Muscle layer of colon (tissue), 2 donors: Measurements from ENCODE around the gene KRTAP26-1.

Experiments
- H3K27ac ChIP-seq: one replicate; pipeline ENCODE4 v1.7.0; 2013; ENCODE audit warnings: low read depth, mild to moderate bottlenecking, low read length, moderate library complexity
- H3K27me3 ChIP-seq, 2 donors: one replicate each; pipeline ENCODE4 v1.7.0; 2013; ENCODE audit warnings: low read length in 2 of 2, mild to moderate bottlenecking in 2 of 2; ENCODE audit not compliant: insufficient read depth in 2 of 2, control insufficient read depth in 1 of 2
- H3K36me3 ChIP-seq: one replicate; pipeline ENCODE4 v1.7.0; 2013; ENCODE audit warnings: mild to moderate bottlenecking, low read length; ENCODE audit not compliant: insufficient read depth
- H3K4me1 ChIP-seq: one replicate; pipeline ENCODE4 v1.7.0; 2013; ENCODE audit warnings: mild to moderate bottlenecking, low read length; ENCODE audit not compliant: insufficient read depth
- H3K4me3 ChIP-seq, 2 donors: one replicate each; pipeline ENCODE4 v1.7.0; 2013; ENCODE audit warnings: low read length in 2 of 2, low read depth in 1 of 2, mild to moderate bottlenecking in 1 of 2, moderate library complexity in 1 of 2
- H3K9ac ChIP-seq: one replicate; pipeline ENCODE4 v1.7.0; 2013; ENCODE audit warnings: low read length
- H3K9me3 ChIP-seq: one replicate; pipeline ENCODE4 v1.7.0; 2013; ENCODE audit warnings: mild to moderate bottlenecking, low read length
- donor health status: abdominal sarcoma.
- donor health status: Adenocarcinoma of cecum.

KRTAP26-1 gene

GRCh38 chr21:30320215-30320614 is at the start of gene KRTAP26-1:
Gene KRTAP26-1, minus strand, starts transcription at chr21:30320315. Its CDS starts 280 bp downstream, at chr21:30320035.
- H3K27ac ChIP-seq = no peak within 1 kb of the TSS
- H3K9me3 ChIP-seq = no peaks in the 10 kb centered on the region
- H3K36me3 ChIP-seq = no peaks in the 10 kb centered on the region
- H3K4me1 ChIP-seq = no peaks in the 10 kb centered on the region
- H3K27me3 ChIP-seq = no peaks in the 10 kb centered on the region
- no peak within 1 kb of the TSS for H3K4me3 ChIP-seq
- H3K9ac ChIP-seq = no peak within 1 kb of the TSS

- H3K27me3 ChIP-seq = no peaks in the 10 kb centered on the region
These were observed 35.8 kb upstream of the KRTAP26-1 start for GRCh38 chr21:30355906-30356305.

GRCh38 chr21:30354308-30355005 is 34.3 kb upstream of the KRTAP26-1 start:
- Histone ChIP-seq H3K27ac (no peak overlapping the region), H3K4me1 (no peaks in the 10 kb centered on the region), H3K9ac (no peak overlapping the region), H3K27me3 (no peaks in the 10 kb centered on the region), H3K36me3 (no peaks in the 10 kb centered on the region), H3K4me3 (no peak overlapping the region), H3K9me3 (no peaks in the 10 kb centered on the region)

More at GRCh38 chr21:30355906-30356305, 35.8 kb upstream of the KRTAP26-1 start:
- no peak overlapping the region for H3K9ac ChIP-seq
- no peak overlapping the region for H3K4me3 ChIP-seq
- H3K4me1 ChIP-seq = no peaks in the 10 kb centered on the region
- H3K9me3 ChIP-seq = no peaks in the 10 kb centered on the region
- H3K27ac ChIP-seq = no peak overlapping the region
- no peaks in the 10 kb centered on the region for H3K36me3 ChIP-seq

GRCh38 chr21:30351534-30351933 is 31.4 kb upstream of the KRTAP26-1 start:
- no peak overlapping the region for H3K27ac ChIP-seq
- H3K9me3 ChIP-seq = no peaks in the 10 kb centered on the region
- H3K4me1 ChIP-seq = no peaks in the 10 kb centered on the region
- H3K4me3 ChIP-seq = no peak overlapping the region
- H3K27me3 ChIP-seq = no peaks in the 10 kb centered on the region
- H3K36me3 ChIP-seq = no peaks in the 10 kb centered on the region
- no peak overlapping the region for H3K9ac ChIP-seq

GRCh38 chr21:30349572-30349971 is 29.5 kb upstream of the KRTAP26-1 start:
- no peak overlapping the region for H3K27ac ChIP-seq
- no peaks in the 10 kb centered on the region for H3K27me3 ChIP-seq
- H3K36me3 ChIP-seq = no peaks in the 10 kb centered on the region
- H3K4me3 ChIP-seq = no peak overlapping the region
- H3K9me3 ChIP-seq = no peaks in the 10 kb centered on the region
- no peaks in the 10 kb centered on the region for H3K4me1 ChIP-seq
- H3K9ac ChIP-seq = no peak overlapping the region

- Histone ChIP-seq H3K9ac (no peak within 1 kb of the TSS), H3K9me3 (no peaks in the 10 kb centered on the region), H3K4me3 (no peak within 1 kb of the TSS), H3K36me3 (no peaks in the 10 kb centered on the region), H3K27me3 (no peaks in the 10 kb centered on the region), H3K4me1 (no peaks in the 10 kb centered on the region), H3K27ac (no peak within 1 kb of the TSS)
These were observed 28.4 kb upstream of the KRTAP26-1 start, which contains the start of gene KRTAP23-1 for GRCh38 chr21:30348506-30348905. Gene KRTAP23-1, minus strand, starts transcription at chr21:30348606. Its CDS starts 0 bp downstream, at chr21:30348606.

- Histone ChIP-seq H3K4me3 (no peak overlapping the region), H3K27me3 (no peaks in the 10 kb centered on the region), H3K4me1 (no peaks in the 10 kb centered on the region), H3K9me3 (no peaks in the 10 kb centered on the region), H3K36me3 (no peaks in the 10 kb centered on the region), H3K27ac (no peak overlapping the region), H3K9ac (no peak overlapping the region)
These were observed 24.9 kb upstream of the KRTAP26-1 start for GRCh38 chr21:30345014-30345413.

GRCh38 chr21:30340714-30341573 is 20.8 kb upstream of the KRTAP26-1 start:
- no peak overlapping the region for H3K9ac ChIP-seq
- no peaks in the 10 kb centered on the region for H3K27me3 ChIP-seq
- H3K4me3 ChIP-seq = no peak overlapping the region
- H3K27ac ChIP-seq = no peak overlapping the region
- H3K4me1 ChIP-seq = no peaks in the 10 kb centered on the region
- no peaks in the 10 kb centered on the region for H3K36me3 ChIP-seq
- H3K9me3 ChIP-seq = no peaks in the 10 kb centered on the region

GRCh38 chr21:30338717-30339116 is 18.6 kb upstream of the KRTAP26-1 start:
- no peak overlapping the region for H3K4me3 ChIP-seq
- no peaks in the 10 kb centered on the region for H3K36me3 ChIP-seq
- H3K9me3 ChIP-seq = no peaks in the 10 kb centered on the region
- H3K4me1 ChIP-seq = no peaks in the 10 kb centered on the region
- no peak overlapping the region for H3K27ac ChIP-seq
- no peaks in the 10 kb centered on the region for H3K27me3 ChIP-seq
- H3K9ac ChIP-seq = no peak overlapping the region

- Histone ChIP-seq H3K4me1 (no peaks in the 10 kb centered on the region), H3K9ac (no peak overlapping the region), H3K27me3 (no peaks in the 10 kb centered on the region), H3K4me3 (no peak overlapping the region), H3K36me3 (no peaks in the 10 kb centered on the region), H3K27ac (no peak overlapping the region), H3K9me3 (no peaks in the 10 kb centered on the region)
These were observed 17.7 kb upstream of the KRTAP26-1 start for GRCh38 chr21:30337772-30338171.

GRCh38 chr21:30337276-30337744 is 17.2 kb upstream of the KRTAP26-1 start, which contains the start of gene KRTAP27-1:
Gene KRTAP27-1, minus strand, starts transcription at chr21:30337694. Its CDS starts 26 bp downstream, at chr21:30337668.
- no peaks in the 10 kb centered on the region for H3K36me3 ChIP-seq
- no peak within 1 kb of the TSS for H3K4me3 ChIP-seq
- no peak within 1 kb of the TSS for H3K9ac ChIP-seq
- no peak within 1 kb of the TSS for H3K27ac ChIP-seq
- H3K9me3 ChIP-seq = no peaks in the 10 kb centered on the region
- H3K27me3 ChIP-seq = no peaks in the 10 kb centered on the region
- H3K4me1 ChIP-seq = no peaks in the 10 kb centered on the region
